RCC 7860 (cell line): Measurements from ENCODE around the gene RPL7L1.

Source experiments
- DNase-seq: peaks from one replicate; pipeline ENCODE4 v3.0.0-alpha.2; 2015; ENCODE audit warnings: low spot score
- FAIRE-seq: peaks from 2 replicates; lab custom pipeline; 2012; peaks lifted over from hg19 to GRCh38; lab: Jason Lieb, UNC

RPL7L1 gene

DNA sequence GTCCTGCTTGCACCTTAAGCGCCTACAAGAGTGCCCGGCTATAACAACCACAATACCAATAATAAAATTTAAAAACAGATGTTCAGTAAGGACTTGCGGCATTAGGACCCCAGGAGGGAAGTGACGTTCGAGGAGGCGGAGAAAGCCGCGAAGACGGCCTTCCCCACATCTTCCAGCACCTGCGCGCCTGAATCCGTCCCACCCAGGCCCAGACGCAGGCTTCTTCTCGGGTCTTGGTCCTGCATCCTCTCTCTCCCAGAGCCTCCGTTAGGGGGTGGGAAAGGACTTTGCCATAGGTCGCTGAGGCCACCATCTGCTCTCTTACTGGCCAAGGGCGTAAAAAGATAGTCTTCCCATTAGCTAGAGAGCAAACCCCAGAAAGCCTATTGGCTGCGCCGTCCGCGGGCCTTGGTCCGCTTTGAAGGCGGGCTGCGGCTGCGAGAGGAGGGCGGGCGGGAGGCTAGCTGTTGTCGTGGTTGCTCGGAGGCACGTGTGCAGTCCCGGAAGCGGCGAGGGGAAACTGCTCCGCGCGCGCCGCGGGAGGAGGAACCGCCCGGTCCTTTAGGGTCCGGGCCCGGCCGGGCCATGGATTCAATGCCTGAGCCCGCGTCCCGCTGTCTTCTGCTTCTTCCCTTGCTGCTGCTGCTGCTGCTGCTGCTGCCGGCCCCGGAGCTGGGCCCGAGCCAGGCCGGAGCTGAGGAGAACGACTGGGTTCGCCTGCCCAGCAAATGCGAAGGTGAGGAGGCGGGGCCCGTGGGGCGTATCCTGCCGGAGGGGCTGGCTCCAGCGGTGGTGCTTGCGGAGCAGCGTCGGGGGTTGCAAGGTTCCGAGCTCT lies 49.8 kb downstream of the RPL7L1 start, which contains the start of gene CNPY3:
CNPY3 (plus strand) TSS at position 495 of the 835 bp plus-strand sequence; CDS start at position 586, 91 bp downstream.
- FAIRE-seq (peak; percentile 75), DNase-seq (peak; percentile 93)

DNA sequence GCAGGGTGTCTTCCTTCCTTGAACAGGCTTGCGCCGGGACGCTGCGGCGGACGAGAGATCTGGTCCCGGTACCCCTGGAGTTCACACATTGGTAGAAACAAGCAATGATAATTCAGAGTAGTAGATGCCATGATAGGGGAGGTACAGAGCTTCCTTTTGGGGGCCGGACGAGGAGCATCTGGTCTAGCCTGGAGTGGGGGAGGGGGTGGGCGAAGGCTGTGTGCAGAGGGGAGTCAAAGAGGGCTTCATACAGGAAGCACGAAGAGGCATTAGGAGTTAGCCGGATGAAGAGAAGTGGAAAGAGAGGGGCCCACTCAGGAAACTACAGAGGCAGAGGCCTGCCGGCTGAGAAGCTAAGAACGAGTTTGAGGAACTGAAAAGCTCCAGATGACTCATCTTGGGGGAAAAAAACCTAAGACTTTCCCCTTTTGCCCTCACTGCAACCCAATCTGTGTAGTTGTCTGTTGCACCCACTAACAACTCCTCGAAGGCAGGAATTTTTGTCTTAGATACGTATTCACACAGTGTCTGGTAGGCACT lies 50.5 kb downstream of the RPL7L1 start:
- DNase-seq (peak; percentile 28), FAIRE-seq (no peak)

DNA sequence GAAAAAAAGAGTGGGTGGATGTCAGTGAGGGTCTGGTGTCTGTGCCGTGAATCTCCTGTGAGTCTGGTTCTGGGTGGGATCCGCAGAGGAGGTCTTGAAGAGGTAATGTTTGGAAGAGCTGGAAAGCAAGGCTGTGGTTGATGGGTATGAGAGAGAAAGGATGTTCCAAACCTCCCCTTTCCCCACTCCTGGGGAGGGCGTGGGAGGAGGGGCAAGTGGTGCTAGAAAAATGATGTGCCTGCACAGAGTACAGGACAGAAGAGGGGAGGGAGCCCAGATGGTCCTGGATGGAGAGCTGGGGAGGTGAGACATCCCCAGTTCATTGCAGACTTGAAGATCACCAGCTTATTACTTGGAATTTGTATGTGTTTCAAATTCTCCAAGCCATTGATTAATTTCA lies 53.0 kb downstream of the RPL7L1 start:
- FAIRE-seq (no peak), DNase-seq (no peak)

DNA sequence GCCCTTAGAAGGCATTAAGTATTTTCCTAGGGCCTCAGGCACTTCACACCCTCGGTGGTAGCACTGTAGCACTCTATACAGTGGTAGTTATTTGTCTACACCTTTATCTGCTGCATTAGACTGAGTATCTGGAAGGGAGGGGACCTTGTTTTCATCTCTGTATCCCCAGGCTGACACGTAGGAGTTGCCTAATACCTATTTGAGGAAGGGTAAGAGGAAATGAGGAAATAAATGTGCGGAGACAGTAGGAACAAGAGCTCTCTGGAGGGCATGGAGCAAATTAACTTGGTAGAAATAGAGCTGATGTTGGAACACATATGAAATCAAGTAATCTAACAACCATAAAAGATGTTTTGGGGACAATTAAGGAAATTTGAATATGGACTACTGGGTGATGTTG lies 53.8 kb downstream of the RPL7L1 start:
- DNase-seq, result no peak
- no peak for FAIRE-seq

DNA sequence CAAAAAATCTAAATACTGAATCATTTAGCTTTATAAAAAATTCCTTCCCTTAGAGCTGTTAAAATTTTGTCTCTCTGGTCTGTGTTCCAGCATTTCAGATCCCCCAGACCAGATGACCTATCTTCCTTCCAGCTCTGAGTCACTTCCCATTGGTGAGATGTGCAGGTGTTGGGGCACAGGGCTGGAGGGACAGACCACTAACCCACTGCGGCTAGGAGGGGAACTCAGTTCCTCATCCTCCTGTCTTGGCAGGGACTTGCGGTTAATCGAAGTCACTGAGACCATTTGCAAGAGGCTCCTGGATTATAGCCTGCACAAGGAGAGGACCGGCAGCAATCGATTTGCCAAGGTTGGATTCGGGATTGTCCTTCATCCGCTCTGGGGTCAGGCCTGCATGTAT lies 55.9 kb downstream of the RPL7L1 start:
- FAIRE-seq (no peak), DNase-seq (no peak)

DNA sequence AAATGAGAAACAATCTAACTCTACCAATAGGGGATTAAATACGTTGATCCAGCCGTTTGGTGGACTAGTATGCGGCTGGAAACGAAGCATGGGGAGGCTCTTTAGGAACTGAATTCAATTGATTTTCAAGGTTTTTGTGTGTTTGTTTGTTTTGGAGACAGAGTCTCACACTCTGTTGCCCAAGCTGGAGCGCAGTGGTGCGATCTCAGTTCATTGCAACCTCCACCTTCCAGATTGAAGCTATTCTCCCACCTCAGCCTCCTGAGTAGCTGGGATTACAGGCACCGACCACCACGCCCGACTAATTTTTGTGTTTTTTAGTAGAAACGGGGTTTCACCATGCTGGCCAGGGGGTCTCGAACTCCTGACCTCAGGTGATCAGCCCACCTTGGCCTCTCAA lies 57.0 kb downstream of the RPL7L1 start:
- no peak for FAIRE-seq
- no peak for DNase-seq

DNA sequence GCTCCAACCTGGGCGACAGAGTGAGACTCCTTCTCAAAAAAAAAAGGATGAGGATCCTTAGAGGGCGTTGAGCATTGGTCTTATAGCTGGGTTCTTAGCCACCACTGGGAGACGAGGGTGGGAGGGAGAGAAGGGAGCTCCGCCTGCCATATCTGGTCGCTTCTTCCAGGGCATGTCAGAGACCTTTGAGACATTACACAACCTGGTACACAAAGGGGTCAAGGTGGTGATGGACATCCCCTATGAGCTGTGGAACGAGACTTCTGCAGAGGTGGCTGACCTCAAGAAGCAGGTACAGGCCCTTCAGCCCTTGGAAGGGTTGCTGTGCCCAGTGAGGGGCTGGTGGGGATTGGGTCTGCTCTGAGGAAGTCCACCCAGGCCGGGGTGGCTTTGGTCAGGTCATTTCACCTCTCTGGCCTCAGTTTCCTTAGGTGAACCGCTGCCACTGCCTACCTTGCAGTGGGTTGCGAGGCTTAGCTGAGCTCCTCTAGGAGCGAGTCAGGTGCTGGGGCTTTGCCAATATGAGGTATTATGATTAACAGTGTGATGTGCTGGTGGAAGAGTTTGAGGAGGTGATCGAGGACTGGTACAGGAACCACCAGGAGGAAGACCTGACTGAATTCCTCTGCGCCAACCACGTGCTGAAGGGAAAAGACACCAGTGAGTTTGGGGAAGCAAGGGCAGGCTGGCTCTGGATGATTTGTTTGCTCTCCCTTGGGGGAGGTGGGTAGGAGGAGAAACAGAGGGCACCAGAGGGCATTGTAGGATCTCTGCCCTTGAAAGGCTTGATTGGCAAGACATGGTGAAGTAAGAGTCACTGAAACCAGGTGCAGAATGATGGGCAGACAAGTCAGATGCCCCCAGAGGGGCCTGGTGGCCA lies 58.4 kb downstream of the RPL7L1 start:
- DNase-seq (no peak), FAIRE-seq (no peak)

DNA sequence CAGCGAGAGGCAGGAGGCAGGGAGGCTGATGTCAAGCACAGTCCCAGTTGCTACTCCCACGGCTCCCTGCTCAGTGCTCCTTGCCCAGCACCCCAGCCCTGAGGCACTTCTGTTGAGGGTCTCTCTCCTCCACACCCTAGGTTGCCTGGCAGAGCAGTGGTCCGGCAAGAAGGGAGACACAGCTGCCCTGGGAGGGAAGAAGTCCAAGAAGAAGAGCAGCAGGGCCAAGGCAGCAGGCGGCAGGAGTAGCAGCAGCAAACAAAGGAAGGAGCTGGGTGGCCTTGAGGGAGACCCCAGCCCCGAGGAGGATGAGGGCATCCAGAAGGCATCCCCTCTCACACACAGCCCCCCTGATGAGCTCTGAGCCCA lies 59.0 kb downstream of the RPL7L1 start:
- DNase-seq (no peak), FAIRE-seq (no peak)

DNA sequence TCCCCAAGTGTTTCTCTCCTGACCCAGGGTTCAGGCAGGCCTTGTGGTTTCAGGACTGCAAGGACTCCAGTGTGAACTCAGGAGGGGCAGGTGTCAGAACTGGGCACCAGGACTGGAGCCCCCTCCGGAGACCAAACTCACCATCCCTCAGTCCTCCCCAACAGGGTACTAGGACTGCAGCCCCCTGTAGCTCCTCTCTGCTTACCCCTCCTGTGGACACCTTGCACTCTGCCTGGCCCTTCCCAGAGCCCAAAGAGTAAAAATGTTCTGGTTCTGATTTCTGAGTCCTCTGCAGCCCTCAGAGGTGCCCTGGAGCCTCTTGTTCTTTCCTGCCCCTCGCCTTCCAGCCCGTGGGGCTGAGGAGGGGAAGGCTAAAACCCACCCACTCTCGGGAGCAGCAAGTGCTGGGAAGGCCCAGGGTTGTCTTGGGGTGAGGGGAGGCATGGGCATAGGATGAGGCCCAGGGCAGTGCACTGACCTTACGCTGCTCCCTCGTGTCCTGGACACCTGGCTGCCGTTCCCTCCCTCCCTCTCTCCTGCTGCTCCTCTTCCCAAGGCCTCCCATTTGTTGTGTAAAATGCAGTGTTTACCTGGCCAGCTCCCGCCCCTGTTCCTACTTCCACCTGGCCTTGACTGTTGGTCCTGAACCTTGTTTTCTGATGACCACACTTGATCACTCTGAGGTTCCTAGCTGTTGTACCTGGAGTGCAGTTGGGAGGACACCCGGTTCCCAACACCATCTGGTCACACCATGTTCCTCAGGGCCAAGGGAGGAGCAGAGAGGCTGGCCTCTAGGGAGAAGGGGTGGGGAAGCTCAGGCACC lies 59.8 kb downstream of the RPL7L1 start:
- no peak for FAIRE-seq
- no peak for DNase-seq
